ENCODE results near the gene ZBTB12. TPM values are rescaled to one million over a fixed set of nuclear protein-coding genes. Genes with fewer than 3 reads are reported as not detected.

The ZBTB12 gene
- total and polyA plus RNA-seq, 9 of the 15 experiments (the other 6 are each of a cell fraction or from before 2014, with no cell fraction given), result 0.03 to 12.4 (median 5.8) TPM; not detected in 1

DNA sequence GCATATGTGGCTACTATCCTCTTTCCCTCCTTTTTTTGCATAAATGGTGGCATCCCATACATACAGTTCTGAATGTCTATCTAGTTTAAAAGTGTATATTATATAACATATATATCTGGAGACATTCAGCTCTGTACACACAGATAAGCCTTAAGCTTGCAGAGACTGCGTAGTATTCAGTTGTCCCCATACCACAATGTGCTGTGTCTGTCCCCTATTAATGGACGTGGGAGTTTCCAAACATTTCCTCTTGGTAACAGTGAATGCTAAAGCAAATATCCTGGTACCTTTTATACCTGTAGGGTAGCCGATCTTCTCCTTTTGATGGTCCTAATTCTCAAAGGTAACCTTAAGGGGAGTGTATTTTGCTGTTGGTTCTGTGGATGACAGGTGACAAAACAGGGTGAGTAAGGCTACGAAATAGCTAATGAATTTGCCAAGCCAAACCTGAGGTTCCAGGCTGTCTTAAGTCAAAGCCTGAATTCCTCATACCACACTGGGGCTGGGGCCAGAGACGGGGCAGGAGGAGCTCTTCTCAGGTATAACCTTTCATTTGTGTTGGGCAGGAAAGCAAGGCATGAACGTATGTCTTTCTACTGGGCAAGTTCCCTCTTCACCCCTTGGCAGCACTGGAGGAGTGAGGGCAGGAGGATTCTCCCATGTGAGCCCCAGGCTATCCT is 17.9 kb upstream of the ZBTB12 start:
- BruUV-seq (replicated peaks), result no TSS peak
- in situ Hi-C loops (cut with MboI), result no loop called here
- WGBS (ENCODE audit: insufficient coverage, low coverage, missing lambda C conversion rate), result 16% methylated on average over 6 of the region's 6 CpGs
- TF ChIP-seq TCF3 (CRISPR knock-in tag; IDR thresholded peaks at IDR 0.05), result peak; percentile 21; the same call in 1 of the 2 replicates
- peak; percentile 55 for TF ChIP-seq CBFA2T3 (IDR thresholded peaks at IDR 0.05)
- TF ChIP-seq CBFA2T2 (conservative IDR thresholded peaks at IDR 0.05), result 0 out of 2 replicates have a peak, but pooled peaks have one; percentile 24
- TF ChIP-seq, protein P1, sequence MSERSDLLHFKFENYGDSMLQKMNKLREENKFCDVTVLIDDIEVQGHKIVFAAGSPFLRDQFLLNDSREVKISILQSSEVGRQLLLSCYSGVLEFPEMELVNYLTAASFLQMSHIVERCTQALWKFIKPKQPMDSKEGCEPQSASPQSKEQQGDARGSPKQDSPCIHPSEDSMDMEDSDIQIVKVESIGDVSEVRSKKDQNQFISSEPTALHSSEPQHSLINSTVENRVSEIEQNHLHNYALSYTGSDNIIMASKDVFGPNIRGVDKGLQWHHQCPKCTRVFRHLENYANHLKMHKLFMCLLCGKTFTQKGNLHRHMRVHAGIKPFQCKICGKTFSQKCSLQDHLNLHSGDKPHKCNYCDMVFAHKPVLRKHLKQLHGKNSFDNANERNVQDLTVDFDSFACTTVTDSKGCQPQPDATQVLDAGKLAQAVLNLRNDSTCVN (CRISPR knock-in tag; IDR thresholded peaks at IDR 0.05), result no peak
- TF ChIP-seq, protein P2, sequence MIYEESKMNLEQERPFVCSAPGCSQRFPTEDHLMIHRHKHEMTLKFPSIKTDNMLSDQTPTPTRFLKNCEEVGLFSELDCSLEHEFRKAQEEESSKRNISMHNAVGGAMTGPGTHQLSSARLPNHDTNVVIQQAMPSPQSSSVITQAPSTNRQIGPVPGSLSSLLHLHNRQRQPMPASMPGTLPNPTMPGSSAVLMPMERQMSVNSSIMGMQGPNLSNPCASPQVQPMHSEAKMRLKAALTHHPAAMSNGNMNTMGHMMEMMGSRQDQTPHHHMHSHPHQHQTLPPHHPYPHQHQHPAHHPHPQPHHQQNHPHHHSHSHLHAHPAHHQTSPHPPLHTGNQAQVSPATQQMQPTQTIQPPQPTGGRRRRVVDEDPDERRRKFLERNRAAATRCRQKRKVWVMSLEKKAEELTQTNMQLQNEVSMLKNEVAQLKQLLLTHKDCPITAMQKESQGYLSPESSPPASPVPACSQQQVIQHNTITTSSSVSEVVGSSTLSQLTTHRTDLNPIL (CRISPR knock-in tag; IDR thresholded peaks at IDR 0.05), result no peak
- TF ChIP-seq KDM4B (IDR thresholded peaks at IDR 0.05; ENCODE audit: borderline replicate concordance in 2 of 2, low read depth in 1 of 2), result no peak
- peak; percentile 32; the same call in 1 of the 2 replicates for TF ChIP-seq ARID1B (IDR thresholded peaks at IDR 0.05)
- 0 out of 4 replicates have a peak, but pooled peaks of 1 of the 2 experiments have one; percentile 15 for TF ChIP-seq NRF1 (conservative IDR thresholded peaks at IDR 0.05 in 1 of 2, IDR thresholded peaks at IDR 0.05 in 1 of 2)
- TF ChIP-seq, protein P3, sequence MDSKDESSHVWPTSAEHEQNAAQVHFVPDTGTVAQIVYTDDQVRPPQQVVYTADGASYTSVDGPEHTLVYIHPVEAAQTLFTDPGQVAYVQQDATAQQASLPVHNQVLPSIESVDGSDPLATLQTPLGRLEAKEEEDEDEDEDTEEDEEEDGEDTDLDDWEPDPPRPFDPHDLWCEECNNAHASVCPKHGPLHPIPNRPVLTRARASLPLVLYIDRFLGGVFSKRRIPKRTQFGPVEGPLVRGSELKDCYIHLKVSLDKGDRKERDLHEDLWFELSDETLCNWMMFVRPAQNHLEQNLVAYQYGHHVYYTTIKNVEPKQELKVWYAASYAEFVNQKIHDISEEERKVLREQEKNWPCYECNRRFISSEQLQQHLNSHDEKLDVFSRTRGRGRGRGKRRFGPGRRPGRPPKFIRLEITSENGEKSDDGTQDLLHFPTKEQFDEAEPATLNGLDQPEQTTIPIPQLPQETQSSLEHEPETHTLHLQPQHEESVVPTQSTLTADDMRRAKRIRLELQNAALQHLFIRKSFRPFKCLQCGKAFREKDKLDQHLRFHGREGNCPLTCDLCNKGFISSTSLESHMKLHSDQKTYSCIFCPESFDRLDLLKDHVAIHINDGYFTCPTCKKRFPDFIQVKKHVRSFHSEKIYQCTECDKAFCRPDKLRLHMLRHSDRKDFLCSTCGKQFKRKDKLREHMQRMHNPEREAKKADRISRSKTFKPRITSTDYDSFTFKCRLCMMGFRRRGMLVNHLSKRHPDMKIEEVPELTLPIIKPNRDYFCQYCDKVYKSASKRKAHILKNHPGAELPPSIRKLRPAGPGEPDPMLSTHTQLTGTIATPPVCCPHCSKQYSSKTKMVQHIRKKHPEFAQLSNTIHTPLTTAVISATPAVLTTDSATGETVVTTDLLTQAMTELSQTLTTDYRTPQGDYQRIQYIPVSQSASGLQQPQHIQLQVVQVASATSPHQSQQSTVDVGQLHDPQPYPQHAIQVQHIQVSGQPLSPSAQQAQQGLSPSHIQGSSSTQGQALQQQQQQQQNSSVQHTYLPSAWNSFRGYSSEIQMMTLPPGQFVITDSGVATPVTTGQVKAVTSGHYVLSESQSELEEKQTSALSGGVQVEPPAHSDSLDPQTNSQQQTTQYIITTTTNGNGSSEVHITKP (IDR thresholded peaks at IDR 0.05; ENCODE audit: partially characterized antibody), result peak; percentile 46
- CTCF ChIA-PET (ENCODE audit: low intra/inter-chr PET ratio), result no interaction called here
- peak; percentile 52; the same call in 2 of the 3 replicates for ATAC-seq
- H3K4me1 ChIP-seq (replicated peaks in 1 of 2; ENCODE audit: control insufficient read depth in 2 of 2, insufficient read depth in 2 of 2, low read length in 2 of 2), result peaks cover 0 to 3% of the 10 kb centered on the region in 2 experiments; a peak in 1 of 5 replicates
- intact Hi-C loops (cut with micrococcal nuclease), result loop anchor here (5.0 kb wide), 1 partner anchor 38 kb away; the partner anchor contains the start of genes NELFE and SKIC2
- no peak for DNase-seq (ENCODE audit: extremely low read depth in 1 of 4, low spot score in 3 of 4)
- H3K9me3 ChIP-seq (replicated peaks; ENCODE audit: control insufficient read depth, insufficient read depth, low read depth, low read length), result no peaks in the 10 kb centered on the region
- H3K9ac ChIP-seq (ENCODE audit: insufficient read depth in 1 of 2, low read depth in 2 of 2, low read length in 2 of 2), result no peak overlapping the region
- H3K9me1 ChIP-seq (ENCODE audit: control insufficient read depth, insufficient read depth, low read length), result no peaks in the 10 kb centered on the region
- no peak overlapping the region for H3K27ac ChIP-seq (ENCODE audit: extremely low read depth, low read depth, low read length)
- H3K4me3 ChIP-seq, result no peak overlapping the region
- H4K20me1 ChIP-seq (replicated peaks; ENCODE audit: control insufficient read depth, insufficient read depth, low read length), result no peaks in the 10 kb centered on the region
- H3K4me2 ChIP-seq (ENCODE audit: insufficient read depth, low read length), result no peak overlapping the region
- H3K36me3 ChIP-seq (ENCODE audit: control insufficient read depth, insufficient read depth, low read length), result no peaks in the 10 kb centered on the region
- no peaks in the 10 kb centered on the region for H3K79me2 ChIP-seq (ENCODE audit: control insufficient read depth, insufficient read depth, low read length)
- H3K27me3 ChIP-seq (ENCODE audit: control insufficient read depth in 2 of 2, insufficient read depth in 2 of 2, low read length in 2 of 2), result no peaks in the 10 kb centered on the region
- FAIRE-seq, result no peak
- peak overlapping the region; percentile 57 for H2AFZ ChIP-seq (ENCODE audit: low read depth, low read length)
- POLR2A ChIA-PET, result interaction anchor here (0.8 to 2.2 kb wide), 2 partner anchors 16 to 162 kb away, joined by 3 to 6 read pairs; no protein-coding TSS in a partner anchor
